ENCODE data around the gene UGT1A9.

DNA sequence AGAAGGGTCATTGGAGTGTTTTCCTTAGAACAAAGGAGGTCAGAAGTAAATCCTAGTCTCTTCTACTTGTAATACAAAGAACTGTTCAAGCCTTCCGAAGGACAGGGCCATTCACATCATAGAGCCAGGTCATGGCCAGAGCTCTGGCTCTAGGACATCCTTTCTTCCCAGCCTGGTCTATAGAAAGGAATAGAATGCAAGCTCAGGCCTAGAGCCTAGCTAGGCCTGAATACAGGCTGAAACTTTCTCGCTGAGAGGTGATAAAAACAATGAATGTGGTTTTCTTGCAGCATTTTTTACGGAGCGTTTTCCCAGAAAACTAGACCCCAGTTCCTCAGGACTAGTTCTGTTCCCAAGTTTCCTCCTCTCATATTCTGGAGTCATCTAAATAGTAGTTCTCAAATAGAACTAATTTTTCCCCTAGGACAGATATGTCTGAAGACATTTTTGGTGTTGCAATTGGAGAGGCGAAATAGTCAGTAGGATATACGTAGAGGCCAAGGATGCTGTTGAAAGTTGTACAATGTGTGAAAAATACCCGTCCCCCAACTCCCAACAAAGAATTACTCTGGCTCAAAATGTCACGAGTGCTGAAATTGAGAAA is 27.8 kb downstream of the UGT1A9 start:
- TF ChIP-seq, protein P1, sequence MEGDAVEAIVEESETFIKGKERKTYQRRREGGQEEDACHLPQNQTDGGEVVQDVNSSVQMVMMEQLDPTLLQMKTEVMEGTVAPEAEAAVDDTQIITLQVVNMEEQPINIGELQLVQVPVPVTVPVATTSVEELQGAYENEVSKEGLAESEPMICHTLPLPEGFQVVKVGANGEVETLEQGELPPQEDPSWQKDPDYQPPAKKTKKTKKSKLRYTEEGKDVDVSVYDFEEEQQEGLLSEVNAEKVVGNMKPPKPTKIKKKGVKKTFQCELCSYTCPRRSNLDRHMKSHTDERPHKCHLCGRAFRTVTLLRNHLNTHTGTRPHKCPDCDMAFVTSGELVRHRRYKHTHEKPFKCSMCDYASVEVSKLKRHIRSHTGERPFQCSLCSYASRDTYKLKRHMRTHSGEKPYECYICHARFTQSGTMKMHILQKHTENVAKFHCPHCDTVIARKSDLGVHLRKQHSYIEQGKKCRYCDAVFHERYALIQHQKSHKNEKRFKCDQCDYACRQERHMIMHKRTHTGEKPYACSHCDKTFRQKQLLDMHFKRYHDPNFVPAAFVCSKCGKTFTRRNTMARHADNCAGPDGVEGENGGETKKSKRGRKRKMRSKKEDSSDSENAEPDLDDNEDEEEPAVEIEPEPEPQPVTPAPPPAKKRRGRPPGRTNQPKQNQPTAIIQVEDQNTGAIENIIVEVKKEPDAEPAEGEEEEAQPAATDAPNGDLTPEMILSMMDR (IDR thresholded peaks at IDR 0.05): no peak
- no peak for TF ChIP-seq POLR2A (IDR thresholded peaks at IDR 0.05)
